RWPE2 (cell line): ENCODE data around the gene STEAP3.
"Not testable (repeated sequence)": the region's sequence is repeated elsewhere in the genome, so short reads cannot be mapped to it uniquely, and the experiment has no call there.

Experiments used
- ATAC-seq: fragments of 200-7000 bp; cut with Tn5 transposase; 3 replicates; pipeline ENCODE4 v1.9.1; 2021; ENCODE audit warnings: low read depth
- DNase-seq: peaks from one replicate; pipeline ENCODE4 v3.0.0-alpha.2; 2020; ENCODE audit warnings: low spot score
- H3K27ac ChIP-seq: fragments of 450-650 bp; 2 replicates; pipeline ENCODE4 v1.5.1; 2017; ENCODE audit warnings: mild to moderate bottlenecking; ENCODE audit not compliant: poor library complexity, severe bottlenecking
- H3K27me3 ChIP-seq: fragments of 250-450 bp; sonication (Bioruptor Pico); 2 replicates; pipeline ENCODE4 v1.5.1; 2021; ENCODE audit warnings: mild to moderate bottlenecking, moderate library complexity; ENCODE audit not compliant: insufficient read depth, poor library complexity, severe bottlenecking
- H3K36me3 ChIP-seq: fragments of 250-450 bp; sonication (Bioruptor Pico); 2 replicates; pipeline ENCODE4 v1.5.1; 2020; ENCODE audit warnings: low read depth, mild to moderate bottlenecking, moderate library complexity
- H3K4me1 ChIP-seq: fragments of 250-450 bp; sonication (Bioruptor Pico); 2 replicates; pipeline ENCODE4 v1.5.1; 2021; ENCODE audit warnings: mild to moderate bottlenecking, moderate library complexity; ENCODE audit not compliant: insufficient read depth, poor library complexity, severe bottlenecking
- H3K4me3 ChIP-seq: fragments of 250-450 bp; sonication (Bioruptor Pico); 2 replicates; pipeline ENCODE4 v1.5.1; 2021; ENCODE audit warnings: mild to moderate bottlenecking, moderate library complexity; ENCODE audit not compliant: severe bottlenecking
- H3K9me3 ChIP-seq: fragments of 250-450 bp; sonication (Bioruptor Pico); 2 replicates; pipeline ENCODE4 v1.5.1; 2021; ENCODE audit warnings: mild to moderate bottlenecking, moderate library complexity; ENCODE audit not compliant: severe bottlenecking
- TF ChIP-seq, protein P1 (sequence below): fragments of 450-650 bp; IDR thresholded peaks from one replicate; pipeline ENCODE4 v1.5.1; 2017; ENCODE audit warnings: mild to moderate bottlenecking, moderate library complexity; ENCODE audit not compliant: poor library complexity, severe bottlenecking

Gene STEAP3

DNA sequence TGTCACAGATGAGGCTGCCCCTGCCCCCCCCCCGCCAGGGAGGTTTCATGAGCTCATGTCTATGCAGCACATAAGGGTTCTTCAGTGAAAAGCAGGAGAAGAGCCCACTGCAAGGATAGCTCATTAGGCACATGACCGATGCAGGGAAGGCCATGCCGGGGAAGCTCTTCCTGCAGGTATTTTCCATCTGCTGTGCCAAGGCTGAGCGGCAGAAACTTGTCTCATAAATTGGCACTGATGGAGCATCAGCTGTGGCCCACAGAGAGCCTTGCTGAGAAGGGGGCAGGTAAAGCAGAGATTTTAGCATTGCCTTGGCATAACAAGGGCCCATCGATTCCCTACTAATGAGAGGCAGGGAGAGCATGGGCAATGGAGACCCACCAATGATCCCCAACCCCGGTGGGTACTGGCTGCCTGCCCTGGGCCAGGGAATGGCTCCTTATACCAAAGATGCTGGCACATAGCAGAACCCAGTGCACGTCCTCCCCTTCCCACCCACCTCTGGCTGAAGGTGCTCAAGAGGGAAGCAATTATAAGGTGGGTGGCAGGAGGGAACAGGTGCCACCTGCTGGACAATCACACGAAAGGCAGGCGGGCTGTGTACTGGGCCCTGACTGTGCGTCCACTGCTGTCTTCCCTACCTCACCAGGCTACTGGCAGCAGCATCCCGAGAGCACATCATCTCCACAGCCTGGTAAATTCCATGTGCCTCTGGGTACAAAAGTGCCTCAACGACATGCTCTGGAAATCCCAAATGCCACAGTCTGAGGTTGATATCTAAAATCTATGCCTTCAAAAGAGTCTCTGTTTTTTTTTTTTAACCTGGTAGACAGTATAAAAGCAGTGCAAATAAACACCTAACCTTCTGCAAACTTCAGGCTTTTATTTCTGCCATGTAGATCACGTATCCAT is 41.4 kb downstream of the STEAP3 start:
- Histone ChIP-seq H3K4me3 (no peak overlapping the region), H3K9me3 (no peaks in the 10 kb centered on the region), H3K27me3 (no peaks in the 10 kb centered on the region), H3K36me3 (no peaks in the 10 kb centered on the region), H3K4me1 (no peaks in the 10 kb centered on the region), H3K27ac (no peak overlapping the region)
- DNase-seq (no peak), ATAC-seq (peak; percentile 95)
- TF ChIP-seq, protein P1, sequence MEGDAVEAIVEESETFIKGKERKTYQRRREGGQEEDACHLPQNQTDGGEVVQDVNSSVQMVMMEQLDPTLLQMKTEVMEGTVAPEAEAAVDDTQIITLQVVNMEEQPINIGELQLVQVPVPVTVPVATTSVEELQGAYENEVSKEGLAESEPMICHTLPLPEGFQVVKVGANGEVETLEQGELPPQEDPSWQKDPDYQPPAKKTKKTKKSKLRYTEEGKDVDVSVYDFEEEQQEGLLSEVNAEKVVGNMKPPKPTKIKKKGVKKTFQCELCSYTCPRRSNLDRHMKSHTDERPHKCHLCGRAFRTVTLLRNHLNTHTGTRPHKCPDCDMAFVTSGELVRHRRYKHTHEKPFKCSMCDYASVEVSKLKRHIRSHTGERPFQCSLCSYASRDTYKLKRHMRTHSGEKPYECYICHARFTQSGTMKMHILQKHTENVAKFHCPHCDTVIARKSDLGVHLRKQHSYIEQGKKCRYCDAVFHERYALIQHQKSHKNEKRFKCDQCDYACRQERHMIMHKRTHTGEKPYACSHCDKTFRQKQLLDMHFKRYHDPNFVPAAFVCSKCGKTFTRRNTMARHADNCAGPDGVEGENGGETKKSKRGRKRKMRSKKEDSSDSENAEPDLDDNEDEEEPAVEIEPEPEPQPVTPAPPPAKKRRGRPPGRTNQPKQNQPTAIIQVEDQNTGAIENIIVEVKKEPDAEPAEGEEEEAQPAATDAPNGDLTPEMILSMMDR: peak; percentile 86

DNA sequence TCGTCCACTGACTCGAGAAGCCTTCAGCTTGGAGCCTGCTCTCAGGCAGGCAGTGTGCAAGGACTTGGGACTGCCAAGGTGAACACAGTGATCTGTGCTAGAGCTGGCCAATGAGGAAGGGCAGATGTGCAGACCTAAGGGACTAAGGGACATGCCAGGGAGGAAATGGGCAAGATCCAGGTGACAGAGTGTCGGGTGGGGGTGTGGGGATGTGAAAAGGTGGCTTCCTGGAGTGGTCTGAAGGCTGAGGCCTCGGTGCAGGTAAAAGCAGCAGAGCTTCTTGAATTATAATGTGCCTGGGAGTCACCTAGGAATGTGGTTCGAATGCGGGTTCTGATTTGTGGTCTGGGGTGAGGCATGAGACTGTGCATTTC is 42.0 kb downstream of the STEAP3 start:
- no peak for ATAC-seq
- DNase-seq: no peak
- Histone ChIP-seq H3K27ac (no peak overlapping the region), H3K27me3 (no peaks in the 10 kb centered on the region), H3K36me3 (no peaks in the 10 kb centered on the region), H3K4me1 (no peaks in the 10 kb centered on the region), H3K9me3 (peaks cover 3% of the 10 kb centered on the region), H3K4me3 (no peak overlapping the region)
- TF ChIP-seq, protein P1: no peak

DNA sequence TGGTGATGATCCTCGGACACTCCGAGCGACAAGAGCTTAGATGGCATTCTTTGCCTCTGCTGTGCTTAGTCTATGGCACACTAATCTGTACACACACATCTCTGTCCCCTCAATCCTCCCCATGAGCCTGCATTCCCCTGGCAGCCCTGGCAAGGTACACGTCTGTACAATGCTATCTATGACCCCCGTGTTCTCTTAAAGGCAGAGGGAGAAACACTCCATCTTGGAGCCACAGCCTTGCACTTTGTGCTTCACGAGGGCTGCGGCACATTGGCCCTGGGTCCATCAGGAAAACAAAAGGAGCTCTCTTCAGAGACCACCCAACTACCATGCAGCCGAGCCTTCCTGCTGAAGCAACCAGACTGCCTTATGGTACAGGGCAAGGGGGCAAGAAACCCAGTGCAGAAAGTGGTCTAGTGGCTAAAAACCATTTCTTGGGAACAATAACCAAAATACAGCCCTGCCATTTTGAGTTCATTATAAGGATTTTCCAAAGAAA is 42.5 kb downstream of the STEAP3 start:
- Histone ChIP-seq H3K4me1 (no peaks in the 10 kb centered on the region), H3K27me3 (no peaks in the 10 kb centered on the region), H3K4me3 (no peak overlapping the region), H3K27ac (no peak overlapping the region), H3K9me3 (peaks cover 3% of the 10 kb centered on the region), H3K36me3 (no peaks in the 10 kb centered on the region)
- TF ChIP-seq, protein P1: no peak
- ATAC-seq (no peak), DNase-seq (no peak)

DNA sequence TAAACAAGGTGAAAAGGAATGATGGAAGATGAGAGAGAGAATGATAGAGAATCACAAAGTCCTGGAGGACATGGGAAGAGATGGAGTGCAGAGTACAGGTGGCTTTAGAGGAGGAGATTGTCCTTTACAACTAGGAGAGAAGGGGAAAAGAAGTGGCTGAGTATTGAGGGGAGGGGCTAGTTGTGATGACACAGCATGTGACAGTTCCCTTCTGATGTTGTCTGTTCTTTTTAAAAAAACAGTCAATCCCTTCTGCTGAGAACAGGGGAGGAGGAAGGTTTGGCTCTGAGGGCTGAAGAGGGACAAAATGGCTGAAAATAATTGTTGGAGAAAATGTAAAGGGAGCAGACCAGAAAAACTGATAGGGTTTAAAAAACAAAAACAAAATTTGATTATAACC is 44.0 kb downstream of the STEAP3 start:
- H3K36me3 ChIP-seq: no peaks in the 10 kb centered on the region
- TF ChIP-seq, protein P1: no peak
- H3K4me1 ChIP-seq: no peaks in the 10 kb centered on the region
- no peaks in the 10 kb centered on the region for H3K27me3 ChIP-seq
- no peak for ATAC-seq
- peaks cover 3% of the 10 kb centered on the region for H3K9me3 ChIP-seq
- no peak overlapping the region for H3K27ac ChIP-seq
- H3K4me3 ChIP-seq: no peak overlapping the region
- DNase-seq: no peak

DNA sequence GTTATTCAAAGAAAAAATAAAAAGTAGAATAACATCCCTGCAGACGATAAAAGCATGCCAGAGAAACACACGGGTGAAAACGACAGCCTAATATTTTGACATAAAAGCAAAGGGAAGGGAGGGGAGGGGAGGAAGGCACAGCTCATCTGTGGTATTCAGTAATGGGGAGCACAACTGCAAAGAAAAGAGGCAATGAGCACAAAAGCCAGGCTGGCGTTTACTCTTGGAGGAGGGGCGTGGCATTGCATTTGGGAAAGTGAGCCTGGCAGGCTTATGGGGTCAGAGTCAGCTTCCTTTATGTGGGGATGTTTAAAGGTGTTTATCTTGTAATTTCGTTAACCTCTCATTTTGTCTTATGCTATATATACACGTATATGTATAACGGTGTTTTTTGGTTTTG is 53.2 kb downstream of the STEAP3 start:
- ATAC-seq: no peak
- Histone ChIP-seq H3K36me3 (no peaks in the 10 kb centered on the region), H3K27me3 (no peaks in the 10 kb centered on the region), H3K9me3 (no peaks in the 10 kb centered on the region), H3K4me1 (no peaks in the 10 kb centered on the region), H3K27ac (no peak overlapping the region), H3K4me3 (no peak overlapping the region)
- TF ChIP-seq, protein P1: no peak
- DNase-seq: no peak

DNA sequence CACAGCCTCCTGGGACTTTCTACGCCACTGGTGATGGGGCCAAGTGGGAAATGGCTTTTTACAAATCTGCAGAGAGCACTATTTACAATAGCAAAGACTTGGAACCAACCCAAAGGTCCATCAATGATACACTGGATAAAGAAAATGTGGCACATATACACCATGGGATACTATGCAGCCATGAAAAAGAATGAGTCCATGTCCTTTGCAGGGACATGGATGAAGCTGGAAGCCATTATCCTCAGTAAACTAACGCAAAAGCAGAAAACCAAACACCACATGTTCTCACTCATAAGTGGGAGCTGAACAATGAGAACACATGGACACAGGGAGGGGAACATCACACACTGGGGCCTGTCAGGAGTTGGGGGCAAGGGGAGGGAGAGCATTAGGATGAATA is 54.8 kb downstream of the STEAP3 start:
- H3K36me3 ChIP-seq: not testable (repeated sequence)

More for the DNA sequence above, 54.8 kb downstream of the STEAP3 start:
- not testable (repeated sequence) for H3K27ac ChIP-seq, H3K4me1 ChIP-seq, H3K4me3 ChIP-seq, H3K27me3 ChIP-seq, H3K9me3 ChIP-seq, ATAC-seq, DNase-seq
